HG03108 (cell line): ENCODE results near the gene PDE8B.

Experiments used
- ATAC-seq: cut with Tn5 transposase; IDR thresholded peaks from one replicate; pipeline ENCODE4 v1.9.1; 2021; ENCODE audit warnings: moderate library complexity; ENCODE audit not compliant: unreplicated experiment

PDE8B gene, protein sequence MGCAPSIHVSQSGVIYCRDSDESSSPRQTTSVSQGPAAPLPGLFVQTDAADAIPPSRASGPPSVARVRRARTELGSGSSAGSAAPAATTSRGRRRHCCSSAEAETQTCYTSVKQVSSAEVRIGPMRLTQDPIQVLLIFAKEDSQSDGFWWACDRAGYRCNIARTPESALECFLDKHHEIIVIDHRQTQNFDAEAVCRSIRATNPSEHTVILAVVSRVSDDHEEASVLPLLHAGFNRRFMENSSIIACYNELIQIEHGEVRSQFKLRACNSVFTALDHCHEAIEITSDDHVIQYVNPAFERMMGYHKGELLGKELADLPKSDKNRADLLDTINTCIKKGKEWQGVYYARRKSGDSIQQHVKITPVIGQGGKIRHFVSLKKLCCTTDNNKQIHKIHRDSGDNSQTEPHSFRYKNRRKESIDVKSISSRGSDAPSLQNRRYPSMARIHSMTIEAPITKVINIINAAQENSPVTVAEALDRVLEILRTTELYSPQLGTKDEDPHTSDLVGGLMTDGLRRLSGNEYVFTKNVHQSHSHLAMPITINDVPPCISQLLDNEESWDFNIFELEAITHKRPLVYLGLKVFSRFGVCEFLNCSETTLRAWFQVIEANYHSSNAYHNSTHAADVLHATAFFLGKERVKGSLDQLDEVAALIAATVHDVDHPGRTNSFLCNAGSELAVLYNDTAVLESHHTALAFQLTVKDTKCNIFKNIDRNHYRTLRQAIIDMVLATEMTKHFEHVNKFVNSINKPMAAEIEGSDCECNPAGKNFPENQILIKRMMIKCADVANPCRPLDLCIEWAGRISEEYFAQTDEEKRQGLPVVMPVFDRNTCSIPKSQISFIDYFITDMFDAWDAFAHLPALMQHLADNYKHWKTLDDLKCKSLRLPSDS

DNA sequence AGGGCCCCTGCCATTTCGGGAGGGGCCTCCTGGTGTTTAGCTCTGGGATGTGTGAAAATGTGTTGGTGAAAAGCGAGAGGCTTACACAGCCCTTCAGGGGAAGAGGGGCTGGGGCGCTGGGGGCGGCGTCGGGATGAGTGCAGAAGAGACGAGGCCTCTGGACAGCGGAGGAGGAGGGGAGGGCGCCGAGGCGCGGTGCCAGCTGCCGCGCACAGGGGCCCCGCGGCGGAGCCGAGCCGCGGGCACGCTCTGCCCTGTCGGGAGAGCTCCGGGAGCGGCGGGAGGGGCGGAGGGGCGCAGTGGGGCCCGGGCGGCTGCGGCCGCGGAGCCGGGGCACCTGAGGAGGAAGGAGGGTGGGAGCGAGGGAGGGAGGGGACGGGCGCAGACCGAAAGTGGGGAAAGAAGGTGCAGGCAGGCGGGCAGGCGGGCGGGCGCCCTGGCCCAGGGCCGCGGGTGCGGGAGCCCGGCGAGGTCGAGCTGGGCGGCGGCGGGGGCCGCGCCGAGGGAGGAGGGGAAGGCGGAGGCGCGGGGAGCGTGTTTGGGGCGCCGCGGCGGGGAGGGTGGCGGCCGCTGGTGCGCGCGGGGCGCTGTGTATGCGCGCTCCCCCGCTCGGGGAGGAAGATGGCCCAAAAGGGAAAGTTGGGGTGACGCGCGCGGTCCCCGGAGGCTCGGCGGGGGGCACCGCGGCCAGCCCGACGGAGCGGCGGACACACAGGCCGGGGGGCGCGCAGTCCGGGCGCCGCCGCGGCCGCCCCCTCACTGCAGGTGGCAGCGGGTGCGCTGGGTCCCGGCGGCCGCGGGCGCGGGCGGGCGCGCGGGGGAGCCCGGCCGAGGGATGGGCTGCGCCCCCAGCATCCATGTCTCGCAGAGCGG lies at the start of gene PDE8B:
PDE8B (plus strand) TSS at position 590 of the 873 bp plus-strand sequence; CDS start at position 836, 246 bp downstream.
- ATAC-seq = no peak

DNA sequence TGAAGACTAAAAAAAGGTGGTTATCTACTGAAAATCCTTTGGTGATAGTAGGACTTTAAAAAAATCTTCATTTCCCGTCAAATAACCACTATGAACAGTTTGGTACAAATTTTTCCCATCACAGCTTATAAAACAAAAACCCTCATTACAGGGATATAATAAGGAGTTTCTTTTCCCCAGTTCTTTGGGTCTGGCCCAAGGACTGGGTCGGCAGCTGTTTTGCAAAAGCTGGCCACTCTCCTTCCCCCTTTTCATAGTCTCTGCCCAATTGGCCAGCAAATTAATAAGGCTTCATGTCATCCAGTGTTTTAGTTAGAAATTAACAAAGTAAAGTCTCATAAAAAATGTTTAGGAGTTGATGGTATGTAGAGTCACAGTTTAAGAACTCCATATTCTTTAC lies 47.0 kb upstream of the PDE8B start:
- no peak for ATAC-seq

DNA sequence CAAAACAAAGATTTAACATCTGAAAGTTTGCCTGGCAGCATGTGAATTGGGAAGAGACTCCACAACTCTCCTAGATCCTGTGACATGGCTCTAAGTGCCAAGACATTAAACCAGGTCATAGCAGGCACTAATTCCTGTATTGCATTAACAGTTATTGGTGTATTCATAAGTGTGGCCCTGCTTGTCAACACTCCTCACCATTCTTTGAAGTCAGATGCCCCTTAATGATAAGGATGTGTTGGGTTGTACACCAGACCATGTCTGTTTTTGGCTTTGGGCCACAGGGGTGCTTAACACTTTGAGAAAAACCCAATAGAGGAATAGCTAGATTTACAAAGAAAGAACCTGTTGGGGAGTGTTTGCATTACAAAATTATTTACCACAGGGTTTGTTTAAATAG lies 43.4 kb upstream of the PDE8B start:
- no peak for ATAC-seq

DNA sequence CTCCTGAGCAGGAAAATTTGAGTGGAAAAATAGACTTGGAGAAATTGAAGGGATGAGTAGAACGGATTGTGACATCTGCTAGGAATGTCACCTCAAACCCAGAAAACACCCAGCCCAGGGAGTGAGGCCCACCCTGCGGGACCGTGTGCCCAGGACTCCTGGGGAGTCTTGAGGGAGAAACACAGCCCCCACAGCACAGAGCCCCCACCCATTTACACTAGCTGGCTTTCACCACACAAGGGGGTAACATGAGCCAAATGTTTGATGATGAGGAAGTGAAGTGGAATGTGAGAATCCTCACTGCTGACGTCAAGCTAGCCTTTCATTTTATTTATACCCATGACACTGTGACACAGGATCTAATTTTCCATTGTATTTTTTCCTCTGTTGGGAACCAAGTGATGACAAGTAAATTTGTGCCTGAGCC lies 42.8 kb upstream of the PDE8B start:
- ATAC-seq = no peak

DNA sequence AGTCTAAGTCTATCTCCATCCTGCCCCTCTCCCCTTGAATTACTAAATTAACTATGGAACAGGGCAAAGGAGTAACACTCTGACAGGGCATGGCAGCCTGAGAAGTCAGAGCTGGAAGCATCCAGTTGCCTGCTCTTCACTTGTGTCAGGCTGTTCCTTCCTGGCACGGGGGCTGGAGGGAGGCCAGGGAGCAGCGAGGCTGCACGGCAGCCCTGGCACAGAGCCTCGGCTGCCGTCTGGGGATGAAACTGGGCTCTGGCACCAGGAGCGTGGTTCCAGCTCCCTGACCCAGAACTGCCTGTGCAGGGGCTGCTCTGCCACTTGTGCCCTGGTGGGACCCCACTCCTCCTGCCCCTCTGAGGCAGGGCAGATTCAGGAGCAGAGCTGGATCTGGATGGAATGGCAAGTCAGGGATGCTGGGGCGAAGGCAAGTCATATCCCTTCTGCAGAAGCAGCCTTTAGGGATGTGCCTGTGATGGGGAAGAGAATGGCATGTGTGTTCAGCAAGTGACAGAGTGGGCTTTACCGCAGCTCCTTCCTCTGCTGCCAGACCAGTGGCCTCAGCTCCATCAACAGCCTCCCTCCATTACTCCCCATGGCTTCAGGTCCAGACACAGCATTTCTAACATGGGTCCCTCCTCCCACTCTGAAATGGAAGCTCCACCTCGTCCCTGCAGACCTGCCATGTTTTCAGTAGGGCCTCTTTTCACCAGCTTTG lies 42.2 kb upstream of the PDE8B start:
- no peak for ATAC-seq

DNA sequence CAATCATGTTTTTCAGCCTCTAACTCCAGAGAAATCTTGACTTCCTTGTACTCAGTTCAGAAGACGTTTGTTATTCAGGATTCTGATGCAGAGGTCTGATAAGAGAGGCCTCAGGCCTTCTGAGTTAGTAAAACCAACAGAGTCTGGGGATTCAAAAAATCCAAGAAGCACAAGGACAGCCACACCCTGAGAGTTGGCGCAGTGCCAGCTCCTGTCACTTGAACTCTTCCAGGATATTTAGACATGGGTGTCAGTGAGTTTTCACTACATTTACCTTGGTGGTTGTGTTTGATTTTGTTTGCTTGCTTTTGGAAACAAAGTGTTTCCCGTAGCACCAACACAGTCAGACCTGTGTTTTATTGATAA lies 41.6 kb upstream of the PDE8B start:
- no peak for ATAC-seq

DNA sequence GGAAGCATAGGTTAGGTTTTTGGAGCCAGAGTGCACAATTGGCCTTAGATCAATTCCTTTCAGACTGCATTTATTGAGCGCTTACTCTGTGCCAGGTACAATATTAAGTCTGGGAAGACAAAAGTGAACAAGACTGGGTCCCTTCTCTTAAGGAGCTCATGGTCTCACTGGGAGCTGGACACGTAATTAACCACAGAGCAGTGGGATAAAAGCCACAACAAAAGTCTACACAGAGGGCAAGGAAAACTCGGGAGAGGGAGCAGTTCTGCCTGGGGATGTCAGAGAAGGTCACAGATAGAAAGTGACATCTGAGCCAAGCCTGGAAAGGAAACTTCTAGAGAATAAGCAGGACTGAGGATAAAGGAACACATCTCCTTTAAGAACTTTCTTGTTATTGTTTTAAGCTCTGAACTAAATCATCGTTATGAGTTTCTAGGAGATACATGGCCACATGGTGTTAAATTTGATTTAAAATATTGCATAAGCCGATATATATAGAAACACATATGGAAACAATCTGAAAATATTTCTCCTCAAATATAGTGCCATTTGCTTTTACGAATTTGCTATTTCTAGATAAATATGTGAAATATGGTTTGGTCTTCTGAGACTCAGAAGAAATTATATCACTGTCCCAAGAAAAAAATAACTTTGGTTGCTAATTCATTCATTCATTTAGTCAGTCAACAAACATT lies 40.1 kb upstream of the PDE8B start:
- no peak for ATAC-seq

DNA sequence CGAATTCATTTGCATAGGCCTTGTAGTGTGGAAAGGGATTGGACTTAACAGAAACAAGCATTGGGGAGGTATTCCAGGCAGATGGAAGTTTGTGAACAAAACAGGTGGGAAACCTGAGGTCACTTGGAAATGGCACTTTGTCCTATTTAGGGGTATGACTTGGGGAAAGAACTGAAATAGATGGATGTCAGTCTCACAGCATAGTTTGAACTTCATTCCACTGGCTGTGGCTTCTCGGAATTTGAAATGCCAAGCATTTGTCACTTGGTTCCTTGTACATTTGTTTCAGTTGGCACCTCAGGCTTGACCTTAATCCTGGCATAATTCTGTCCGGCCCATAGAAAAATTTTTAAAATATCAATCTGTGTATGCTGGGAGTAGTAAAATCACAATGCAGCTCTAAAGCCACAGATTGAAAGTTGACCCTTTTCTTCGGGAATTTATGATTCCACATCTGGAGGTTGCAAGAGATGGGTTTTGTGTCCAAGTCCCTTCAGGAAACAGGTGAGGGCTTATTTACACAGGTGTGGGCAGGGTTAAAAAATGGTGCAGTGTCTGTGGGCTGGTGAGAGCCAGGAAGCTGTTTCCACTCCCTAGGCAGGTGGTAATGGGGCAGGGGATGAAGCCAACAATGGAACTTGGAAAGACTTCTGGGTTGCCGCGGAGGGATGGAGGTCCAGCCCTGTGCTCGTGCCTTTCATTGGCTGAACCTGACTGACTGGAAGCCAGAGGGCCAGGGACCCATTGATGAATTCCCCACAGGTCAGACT lies 39.2 kb upstream of the PDE8B start:
- ATAC-seq = no peak

DNA sequence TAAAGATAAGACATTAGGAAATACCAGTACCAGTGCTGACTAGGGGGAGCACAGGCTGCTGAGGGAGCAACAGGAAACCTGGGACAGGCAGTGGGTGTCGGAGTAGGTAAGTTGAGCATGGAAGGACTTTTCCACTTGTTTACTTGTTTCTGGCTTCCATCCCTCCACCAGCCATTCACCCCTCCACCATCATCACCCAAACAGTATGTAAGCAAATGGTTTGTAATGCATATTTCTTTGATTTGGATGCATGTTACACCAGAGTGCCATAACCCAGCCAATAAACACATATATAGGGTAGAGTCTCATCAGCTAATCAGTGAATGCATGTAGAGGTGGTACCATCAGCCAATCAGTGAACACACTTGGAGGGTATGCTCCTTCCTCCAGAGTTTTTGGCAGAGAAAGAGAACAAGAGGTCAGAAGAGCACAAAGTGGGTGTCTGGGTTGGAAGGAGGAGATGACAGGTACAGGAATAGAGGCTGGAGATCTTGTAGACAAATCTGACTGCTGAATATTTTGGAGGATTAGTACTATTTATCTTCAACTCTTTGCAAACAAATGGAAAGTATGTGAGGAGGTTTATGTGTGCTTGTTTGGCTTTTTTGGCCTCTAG lies 37.7 kb upstream of the PDE8B start:
- no peak for ATAC-seq

DNA sequence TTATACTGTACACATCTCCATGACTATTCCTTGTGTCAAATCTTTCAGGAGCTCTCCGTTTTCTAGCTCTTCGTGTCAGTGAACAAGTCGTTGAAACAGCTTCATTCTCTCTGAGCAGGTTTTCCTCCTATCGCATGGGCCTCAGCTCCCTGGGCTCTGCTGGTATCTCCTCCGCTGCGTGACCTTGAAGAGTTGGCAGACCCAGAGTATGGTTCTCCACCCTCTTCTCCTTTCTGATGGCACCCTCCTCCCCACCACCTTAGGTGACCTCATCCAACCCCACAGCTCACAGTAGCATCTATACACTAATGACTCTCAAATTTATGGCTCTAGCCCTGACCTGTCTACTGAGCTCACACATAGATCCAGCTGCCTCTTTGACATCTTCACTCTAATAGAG lies 36.0 kb upstream of the PDE8B start:
- no peak for ATAC-seq

DNA sequence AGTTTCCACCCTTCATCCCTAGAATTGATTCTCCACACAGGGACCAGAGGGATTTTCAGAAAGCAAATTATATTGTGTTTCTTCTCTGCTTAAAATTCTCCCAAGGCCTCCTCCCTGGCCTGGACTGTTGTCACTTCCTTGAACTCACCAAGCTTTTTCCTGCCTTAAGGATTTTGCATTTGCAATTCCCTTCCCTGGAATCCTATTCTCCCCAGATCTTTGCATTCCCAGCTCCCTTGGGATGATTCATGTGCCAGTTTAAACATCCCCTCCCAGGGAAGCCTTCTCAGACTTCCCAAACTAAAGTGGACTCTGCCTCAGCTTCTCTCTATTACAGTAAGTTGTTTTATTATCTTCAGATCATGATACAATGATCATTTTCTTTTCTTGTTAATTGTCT lies 35.2 kb upstream of the PDE8B start:
- ATAC-seq = no peak

DNA sequence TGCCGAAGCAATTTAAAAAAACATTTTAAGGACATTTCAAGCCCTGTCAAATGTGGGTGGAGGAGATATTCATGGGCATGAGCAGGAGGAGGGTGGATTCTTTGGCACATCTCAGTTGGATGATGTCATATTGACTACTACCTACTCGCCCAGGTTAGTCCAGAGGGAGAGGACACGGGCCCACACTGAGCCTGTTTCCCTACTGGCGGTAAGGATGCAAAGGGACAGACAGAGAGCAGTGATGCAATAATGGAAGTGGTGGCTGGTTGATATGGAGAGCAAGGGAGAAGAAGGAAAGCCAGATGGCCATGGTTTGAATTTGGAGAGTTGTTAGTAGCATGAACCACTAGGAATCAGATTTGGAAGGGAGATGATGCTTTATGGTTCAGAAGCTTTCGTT lies 34.1 kb upstream of the PDE8B start:
- ATAC-seq = no peak

DNA sequence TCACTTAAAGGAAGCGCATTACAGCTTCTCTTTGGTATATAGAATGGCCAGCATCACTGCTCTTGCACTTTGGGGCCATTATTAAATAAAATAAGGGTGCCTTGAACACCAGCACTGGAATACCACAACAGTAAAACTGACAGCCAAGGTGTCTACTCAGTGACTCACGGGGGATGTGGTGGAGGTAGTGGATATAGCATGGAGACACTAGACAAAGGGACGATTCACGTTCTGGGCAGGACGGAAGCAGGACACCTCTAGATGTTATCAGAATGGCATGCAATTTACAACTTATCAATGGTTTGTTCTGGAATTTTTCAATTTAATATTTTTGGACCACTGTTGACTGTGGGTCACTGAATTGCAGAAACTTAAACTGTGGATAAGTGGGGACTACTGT lies 32.9 kb upstream of the PDE8B start:
- ATAC-seq = no peak

DNA sequence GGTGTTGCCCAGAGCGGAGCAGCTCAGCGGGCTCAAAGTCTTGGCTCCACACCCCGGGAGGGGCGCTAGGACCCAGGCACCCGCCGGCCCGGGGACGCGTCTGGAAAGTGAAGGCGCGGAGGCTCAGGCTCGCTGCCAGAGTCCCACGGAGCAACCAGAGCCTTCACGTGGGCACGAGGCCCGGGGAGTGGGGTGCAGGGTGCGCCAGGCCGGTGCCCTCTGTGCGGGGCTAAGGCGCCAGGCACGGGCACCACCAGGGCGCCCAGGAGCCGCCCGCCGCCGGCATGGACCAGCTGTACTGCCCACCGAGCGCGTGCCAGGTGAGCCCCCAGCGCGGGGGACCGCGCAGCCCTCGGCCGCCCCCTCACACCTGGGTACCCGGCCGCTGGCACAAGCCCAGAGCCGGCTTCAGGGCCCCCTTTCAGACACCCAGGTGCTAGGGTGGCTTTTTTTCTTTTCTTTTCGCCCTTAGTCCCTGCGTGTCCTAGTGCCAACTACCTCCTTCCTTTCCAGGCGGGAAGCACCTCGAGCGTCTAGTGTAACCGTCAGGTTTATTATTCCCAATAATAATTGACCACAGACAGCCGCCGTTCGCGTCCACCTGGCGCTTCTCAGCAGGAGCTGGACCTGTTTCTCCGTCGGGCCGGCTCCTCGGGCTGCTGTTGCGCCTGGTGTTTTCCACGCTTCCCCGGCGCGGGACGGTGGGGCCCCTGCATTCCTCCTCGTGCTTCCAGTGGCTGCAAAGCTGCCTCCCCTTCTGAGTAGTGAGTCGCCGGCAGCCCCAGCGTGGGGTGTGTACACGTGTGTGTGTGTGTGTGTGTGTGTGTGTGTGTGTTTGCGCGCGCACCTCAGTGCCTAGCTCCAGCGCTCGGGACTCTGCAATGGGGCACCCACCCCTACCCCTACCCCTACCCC lies 30.1 kb upstream of the PDE8B start:
- no peak for ATAC-seq

DNA sequence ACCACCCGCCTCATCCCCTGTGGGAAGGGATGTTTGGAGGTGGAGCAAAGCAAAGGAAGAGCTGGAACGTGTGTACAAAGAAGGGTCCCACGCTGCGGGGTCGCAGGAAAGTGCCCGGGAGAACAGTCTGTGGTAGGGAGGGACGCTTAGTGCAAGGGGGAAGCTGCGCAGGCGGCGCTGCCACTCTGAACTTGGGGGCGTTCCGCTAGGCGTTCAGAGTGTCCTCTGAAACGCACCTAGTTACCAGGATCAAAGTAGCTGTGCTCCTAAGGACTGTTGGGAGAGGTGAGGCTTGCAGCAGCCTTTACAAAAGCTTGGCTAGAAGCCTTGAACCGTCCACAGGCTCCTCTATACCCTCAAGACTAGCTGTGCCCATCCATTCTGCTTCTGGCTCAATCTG lies 29.3 kb upstream of the PDE8B start:
- ATAC-seq = no peak

DNA sequence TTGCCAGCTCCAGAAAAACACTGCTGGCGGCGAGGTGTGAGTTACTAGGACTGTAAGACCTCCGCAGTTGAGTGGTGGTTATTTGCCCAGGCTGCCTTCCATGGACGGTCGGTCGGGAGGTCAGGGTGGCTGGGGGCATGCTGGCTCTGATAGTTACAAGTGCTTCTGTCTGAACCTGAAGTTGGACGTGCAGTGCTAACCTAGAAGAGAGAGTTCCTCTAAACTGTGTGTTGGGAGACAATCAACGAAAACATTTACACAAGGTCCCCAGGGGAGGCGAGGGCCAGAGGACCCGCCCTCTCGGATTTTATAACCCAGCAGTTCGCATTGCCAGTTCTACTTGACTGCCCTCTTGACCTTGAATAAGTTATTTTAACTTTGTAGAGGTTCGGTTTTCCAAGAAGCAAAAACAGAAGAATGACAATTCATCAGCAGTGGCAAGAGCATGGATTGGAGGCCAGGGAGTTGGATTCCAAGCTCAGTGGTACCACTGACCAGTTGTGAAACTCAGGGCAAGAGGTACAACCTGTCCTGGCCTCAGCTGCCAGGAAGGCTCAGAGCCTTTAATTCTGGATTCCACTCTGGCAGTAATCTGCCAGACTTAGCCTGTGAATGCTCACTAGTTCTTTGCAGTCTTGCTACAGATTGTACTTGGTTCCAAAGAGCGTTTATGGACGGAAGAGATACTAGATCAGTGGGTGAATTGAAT lies 28.7 kb upstream of the PDE8B start:
- no peak for ATAC-seq

DNA sequence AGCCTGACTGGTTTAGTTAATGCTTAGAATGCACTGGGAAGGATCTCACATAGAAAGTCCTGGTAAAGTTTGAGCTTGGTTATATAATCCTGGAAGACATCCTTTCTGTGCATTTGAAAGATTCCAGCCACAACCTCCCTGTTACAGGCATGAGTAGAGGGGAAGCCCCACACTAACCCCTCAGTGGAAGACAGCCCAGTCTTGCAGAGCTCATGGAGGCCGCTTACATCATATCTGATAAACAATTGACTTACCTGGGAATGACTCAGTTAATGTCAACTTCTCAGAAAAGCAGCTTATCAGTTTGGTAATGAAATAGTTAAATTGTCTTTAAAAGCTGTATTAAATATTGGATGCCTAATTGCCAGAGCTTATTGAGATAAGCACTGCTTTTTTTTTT lies 28.1 kb upstream of the PDE8B start:
- ATAC-seq = no peak
